Pulmonary artery endothelial cell (primary cell): ENCODE results near the gene FBXO22. TPM values are rescaled to one million over a fixed set of nuclear protein-coding genes. Genes with fewer than 3 reads are reported as not detected.
"Not testable (repeated sequence)": the region's sequence is repeated elsewhere in the genome, so short reads cannot be mapped to it uniquely, and the experiment has no call there.

Source experiments
- DNase-seq: peaks from one replicate; pipeline ENCODE4 v3.0.0-alpha.2; 2011; ENCODE audit warnings: low read depth, low spot score
- total RNA-seq: library from RNA; depleted of rRNA; stranded (reverse); fragments of >200 nt; gene quantifications from 2 replicates; pipeline ENCODE4 v1.2.3, GENCODE V29; 2014

The FBXO22 gene
- 86.5 and 125 TPM in 2 replicates for total RNA-seq

- DNase-seq: peak; percentile 62
These were observed at the start of gene FBXO22 for GRCh38 chr15:75903331-75904239. Gene FBXO22 (plus strand): TSS chr15:75903878. CDS start chr15:75903964, 86 bp downstream.

- DNase-seq: no peak
These were observed 45.8 kb upstream of the FBXO22 start for GRCh38 chr15:75857886-75858285.

- no peak for DNase-seq
These were observed 41.8 kb upstream of the FBXO22 start for GRCh38 chr15:75861750-75862402.

- DNase-seq: no peak
These were observed 40.9 kb upstream of the FBXO22 start for GRCh38 chr15:75862796-75863195.

- DNase-seq: no peak
These were observed 39.2 kb upstream of the FBXO22 start for GRCh38 chr15:75864213-75865059.

GRCh38 chr15:75866045-75866444 lies 37.6 kb upstream of the FBXO22 start:
- not testable (repeated sequence) for DNase-seq

GRCh38 chr15:75866916-75867315 lies 36.8 kb upstream of the FBXO22 start:
- no peak for DNase-seq

GRCh38 chr15:75867449-75867848 lies 36.2 kb upstream of the FBXO22 start:
- no peak for DNase-seq

- no peak for DNase-seq
These were observed 35.7 kb upstream of the FBXO22 start for GRCh38 chr15:75868019-75868418.

GRCh38 chr15:75869446-75869845 lies 34.2 kb upstream of the FBXO22 start:
- no peak for DNase-seq

- not testable (repeated sequence) for DNase-seq
These were observed 32.1 kb upstream of the FBXO22 start for GRCh38 chr15:75871589-75871988.

- DNase-seq: no peak
These were observed 31.2 kb upstream of the FBXO22 start for GRCh38 chr15:75872403-75872990.

- no peak for DNase-seq
These were observed 19.6 kb upstream of the FBXO22 start for GRCh38 chr15:75884041-75884440.

- no peak for DNase-seq
These were observed 16.5 kb upstream of the FBXO22 start for GRCh38 chr15:75887178-75887577.

GRCh38 chr15:75891895-75892294 lies 11.8 kb upstream of the FBXO22 start:
- peak; percentile 61 for DNase-seq

- DNase-seq: no peak
These were observed 7.9 kb upstream of the FBXO22 start for GRCh38 chr15:75895731-75896130.

- DNase-seq: no peak
These were observed 3.1 kb upstream of the FBXO22 start for GRCh38 chr15:75900577-75900976.

GRCh38 chr15:75902129-75902557 lies 1.5 kb upstream of the FBXO22 start:
- no peak for DNase-seq

GRCh38 chr15:75905231-75905630 lies 1.6 kb downstream of the FBXO22 start:
- no peak for DNase-seq

- DNase-seq: not testable (repeated sequence)
These were observed 6.7 kb downstream of the FBXO22 start for GRCh38 chr15:75910355-75910754.

- no peak for DNase-seq
These were observed 13.3 kb downstream of the FBXO22 start for GRCh38 chr15:75916978-75917377.
